Skeletal muscle tissue (tissue), 4 donors: ENCODE measurements around the gene TMEM198. TPM values are rescaled to one million over a fixed set of nuclear protein-coding genes. Genes with fewer than 3 reads are reported as not detected.
A peak's percentile ranks its signal among the peaks of the same experiment; 100 is the strongest.

ENCODE experiments used
- H3K27ac ChIP-seq: one replicate; pipeline ENCODE4 v1.7.0; 2013; ENCODE audit warnings: mild to moderate bottlenecking, low read depth, low read length, inconsistent platforms
- H3K27me3 ChIP-seq, 3 donors: one replicate each; pipeline ENCODE4 v1.7.0; 2013; ENCODE audit warnings: low read length in 3 of 3; ENCODE audit not compliant: control insufficient read depth in 3 of 3, insufficient read depth in 3 of 3
- H3K36me3 ChIP-seq, 3 donors: one replicate each; pipeline ENCODE4 v1.7.0; 2013; ENCODE audit warnings: low read length in 3 of 3; ENCODE audit not compliant: control insufficient read depth in 3 of 3, insufficient read depth in 3 of 3
- H3K4me1 ChIP-seq, 3 donors: one replicate each; pipeline ENCODE4 v1.7.0; 2013; ENCODE audit warnings: low read length in 3 of 3, mild to moderate bottlenecking in 3 of 3; ENCODE audit not compliant: control insufficient read depth in 3 of 3, insufficient read depth in 3 of 3
- H3K4me3 ChIP-seq, 3 donors: one replicate each; pipeline ENCODE4 v1.7.0; 2013; ENCODE audit warnings: low read length in 3 of 3
- H3K9ac ChIP-seq, 3 donors: one replicate each; pipeline ENCODE4 v1.7.0; 2013; ENCODE audit warnings: low read length in 3 of 3, mild to moderate bottlenecking in 3 of 3, moderate library complexity in 2 of 3, low read depth in 1 of 3
- H3K9me3 ChIP-seq, 3 donors: one replicate each; pipeline ENCODE4 v1.7.0; 2013; ENCODE audit warnings: low read length in 3 of 3; ENCODE audit not compliant: control insufficient read depth in 3 of 3
- total RNA-seq: library from RNA; depleted of rRNA; stranded (reverse); fragments of >200 nt; gene quantifications from one replicate; pipeline ENCODE4 v1.2.3, GENCODE V29; 2014
- donor health status: Osteomylitis.

The TMEM198 gene
- total RNA-seq, 1 donor from 2014 or later, result 2.1 TPM

- H3K4me1 ChIP-seq, result peaks cover 21 to 28% (median 24%) of the 10 kb centered on the region in 3 donors
- peak overlapping the region; percentile 83 for H3K27ac ChIP-seq
- H3K4me3 ChIP-seq, result peak overlapping the region; percentile 62 to 80 (median 75)
- no peaks in the 10 kb centered on the region for H3K9me3 ChIP-seq
- H3K9ac ChIP-seq, result peak overlapping the region; percentile 36 to 83 (median 82)
- peaks cover 15 to 22% (median 19%) of the 10 kb centered on the region in 3 donors for H3K36me3 ChIP-seq
- H3K27me3 ChIP-seq, result peaks cover 0 to 6% (median 0%) of the 10 kb centered on the region in 3 donors
Measured at GRCh38 chr2:219542931-219543595, 765 bp upstream of the TMEM198 start.

DNA sequence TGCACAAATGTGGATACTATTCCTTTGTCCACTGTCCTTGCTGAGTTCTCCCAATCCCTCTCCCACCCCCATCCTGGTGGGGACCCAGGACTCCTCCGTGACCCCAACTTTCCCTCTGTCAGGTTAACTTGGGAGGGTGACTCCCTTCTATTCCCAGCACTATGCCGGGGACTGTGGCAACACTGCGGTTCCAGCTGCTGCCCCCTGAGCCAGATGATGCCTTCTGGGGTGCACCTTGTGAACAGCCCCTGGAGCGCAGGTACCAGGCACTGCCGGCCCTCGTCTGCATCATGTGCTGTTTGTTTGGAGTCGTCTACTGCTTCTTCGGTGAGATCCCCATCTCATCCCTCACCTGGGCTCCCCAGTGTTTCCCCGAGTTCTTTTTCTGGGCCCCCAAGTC, 739 bp downstream of the TMEM198 start:
- H3K9ac ChIP-seq, result peak overlapping the region in 2 of 3 donors; percentile 60 to 65
- H3K4me1 ChIP-seq, result peaks cover 21 to 28% (median 24%) of the 10 kb centered on the region in 3 donors
- no peak overlapping the region for H3K27ac ChIP-seq
- H3K36me3 ChIP-seq, result peaks cover 11 to 15% (median 14%) of the 10 kb centered on the region in 3 donors
- H3K4me3 ChIP-seq, result peak overlapping the region; percentile 54 to 75 (median 61)
- no peaks in the 10 kb centered on the region for H3K9me3 ChIP-seq
- peaks cover 0 to 6% (median 0%) of the 10 kb centered on the region in 3 donors for H3K27me3 ChIP-seq

DNA sequence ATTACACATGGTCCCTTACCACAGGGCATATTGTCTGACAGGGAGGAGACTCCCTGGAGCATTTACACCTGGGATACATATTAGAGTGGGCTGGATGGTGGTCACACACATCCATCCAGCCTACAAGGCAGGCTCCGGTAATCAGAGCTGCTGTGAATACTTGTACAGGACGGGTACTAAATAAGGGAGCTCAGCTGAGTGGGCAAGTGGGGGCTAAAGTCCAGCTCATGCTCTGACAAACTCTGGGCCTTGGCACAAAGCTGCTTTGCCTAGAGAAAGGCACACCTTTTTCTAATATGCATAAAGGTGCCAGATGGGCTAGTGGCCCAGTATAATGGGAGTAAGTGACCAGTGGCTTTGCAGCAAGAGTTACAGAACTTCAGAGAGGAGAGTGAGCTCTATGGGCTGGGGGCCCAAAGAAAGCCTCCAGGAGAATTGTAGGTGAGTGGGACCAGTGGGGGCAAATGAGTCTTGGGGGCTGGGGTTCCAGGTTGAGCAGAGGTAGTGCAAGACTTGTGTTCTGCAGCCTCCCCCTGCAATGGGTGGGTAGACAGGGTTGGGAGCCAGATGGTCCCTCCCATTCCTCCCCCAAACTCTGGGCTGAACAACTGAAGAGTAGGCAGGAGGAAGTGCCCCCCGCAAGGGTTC, 1.6 kb downstream of the TMEM198 start:
- Histone ChIP-seq H3K27ac (no peak overlapping the region), H3K9ac (no peak overlapping the region), H3K4me1 (peaks cover 21 to 28% (median 24%) of the 10 kb centered on the region in 3 donors), H3K27me3 (peaks cover 0 to 6% (median 0%) of the 10 kb centered on the region in 3 donors), H3K9me3 (no peaks in the 10 kb centered on the region), H3K36me3 (peaks cover 5 to 10% (median 7%) of the 10 kb centered on the region in 3 donors), H3K4me3 (no peak overlapping the region)

DNA sequence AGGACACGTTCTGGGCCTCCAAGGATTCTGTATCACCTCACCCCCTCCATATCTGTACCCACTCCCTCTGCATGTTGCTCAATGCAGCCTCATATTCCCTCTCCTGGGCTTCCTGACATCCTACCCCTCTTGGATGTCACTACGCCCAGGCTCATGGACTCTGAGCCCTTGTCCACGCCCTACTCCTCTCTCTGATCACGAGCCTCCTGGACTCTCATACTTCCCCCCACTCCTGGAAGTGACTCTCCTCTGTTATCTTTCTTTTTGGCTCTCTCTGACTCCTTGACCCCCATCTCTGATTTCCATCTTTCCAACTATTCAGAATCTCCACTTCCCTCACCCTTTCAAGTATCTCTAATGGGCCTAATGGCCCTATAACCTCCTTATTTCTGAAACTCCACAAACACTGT, 2.1 kb downstream of the TMEM198 start:
- Histone ChIP-seq H3K36me3 (peaks cover 1 to 7% (median 6%) of the 10 kb centered on the region in 3 donors), H3K4me3 (no peak overlapping the region), H3K9me3 (no peaks in the 10 kb centered on the region), H3K9ac (no peak overlapping the region), H3K27ac (no peak overlapping the region), H3K4me1 (peaks cover 21 to 28% (median 24%) of the 10 kb centered on the region in 3 donors), H3K27me3 (peaks cover 0 to 6% (median under 1%) of the 10 kb centered on the region in 3 donors)

GRCh38 chr2:219547621-219548020, 3.8 kb downstream of the TMEM198 start:
- Histone ChIP-seq H3K4me1 (peaks cover 16 to 17% (median 16%) of the 10 kb centered on the region in 3 donors), H3K9ac (no peak overlapping the region), H3K27ac (no peak overlapping the region), H3K9me3 (no peaks in the 10 kb centered on the region), H3K27me3 (peaks cover 0 to 6% (median 3%) of the 10 kb centered on the region in 3 donors), H3K4me3 (no peak overlapping the region), H3K36me3 (peaks cover 0 to 5% (median 2%) of the 10 kb centered on the region in 3 donors)

DNA sequence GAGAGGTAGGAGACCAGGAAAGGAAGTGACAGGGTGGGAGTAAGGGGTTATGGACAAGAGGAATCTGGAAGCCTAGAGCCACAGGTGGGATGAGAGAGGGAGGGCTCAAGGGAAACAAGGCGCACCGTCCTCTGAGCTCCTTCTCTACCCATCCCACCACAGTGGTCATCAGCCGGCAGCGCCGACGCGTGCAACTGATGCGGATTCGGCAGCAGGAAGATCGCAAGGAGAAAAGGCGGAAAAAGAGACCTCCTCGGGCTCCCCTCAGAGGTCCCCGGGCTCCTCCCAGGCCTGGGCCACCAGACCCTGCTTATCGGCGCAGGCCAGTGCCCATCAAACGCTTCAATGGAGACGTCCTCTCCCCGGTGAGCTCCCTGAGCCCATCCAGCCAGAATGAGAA, 5.2 kb downstream of the TMEM198 start:
- H3K36me3 ChIP-seq, result peaks cover 4 to 6% (median 5%) of the 10 kb centered on the region in 3 donors
- H3K9ac ChIP-seq, result no peak overlapping the region
- H3K27ac ChIP-seq, result no peak overlapping the region
- no peak overlapping the region for H3K4me3 ChIP-seq
- H3K9me3 ChIP-seq, result no peaks in the 10 kb centered on the region
- peaks cover 8 to 14% (median 10%) of the 10 kb centered on the region in 3 donors for H3K27me3 ChIP-seq
- H3K4me1 ChIP-seq, result peaks cover 18 to 21% (median 21%) of the 10 kb centered on the region in 3 donors

- Histone ChIP-seq H3K27ac (no peak overlapping the region), H3K36me3 (peaks cover 9 to 12% (median 10%) of the 10 kb centered on the region in 3 donors), H3K9me3 (no peaks in the 10 kb centered on the region), H3K27me3 (peaks cover 8 to 16% (median 14%) of the 10 kb centered on the region in 3 donors), H3K9ac (no peak overlapping the region), H3K4me3 (no peak overlapping the region), H3K4me1 (peaks cover 12 to 15% (median 14%) of the 10 kb centered on the region in 3 donors)
Measured at GRCh38 chr2:219549619-219550018, 5.8 kb downstream of the TMEM198 start.

GRCh38 chr2:219551441-219552381, 7.9 kb downstream of the TMEM198 start:
- peak overlapping the region in 2 of 3 donors; percentile 49 to 67 for H3K4me3 ChIP-seq
- no peak overlapping the region for H3K27ac ChIP-seq
- peaks cover 8 to 16% (median 8%) of the 10 kb centered on the region in 3 donors for H3K27me3 ChIP-seq
- no peaks in the 10 kb centered on the region for H3K9me3 ChIP-seq
- H3K9ac ChIP-seq, result peak overlapping the region in 1 of 3 donors; percentile 25
- H3K4me1 ChIP-seq, result peaks cover 11 to 14% (median 12%) of the 10 kb centered on the region in 3 donors
- H3K36me3 ChIP-seq, result peaks cover 20 to 27% (median 24%) of the 10 kb centered on the region in 3 donors

- Histone ChIP-seq H3K36me3 (peaks cover 26 to 34% (median 28%) of the 10 kb centered on the region in 3 donors), H3K27ac (no peak overlapping the region), H3K4me3 (peak overlapping the region; percentile 23 to 70 (median 67)), H3K27me3 (peaks cover 8 to 16% (median 8%) of the 10 kb centered on the region in 3 donors), H3K4me1 (peaks cover 11 to 14% (median 12%) of the 10 kb centered on the region in 3 donors), H3K9ac (peak overlapping the region in 2 of 3 donors; percentile 23 to 62), H3K9me3 (no peaks in the 10 kb centered on the region)
Measured at GRCh38 chr2:219552382-219553167, 8.7 kb downstream of the TMEM198 start.
